ENCODE measurements around the gene ATP6V1B1.

The ATP6V1B1 gene

GRCh38 chr2:70935468-70936164, at the start of gene ATP6V1B1:
Gene ATP6V1B1, plus strand, starts transcription at chr2:70935900. Its CDS starts 55 bp downstream, at chr2:70935955.
- no peak for DNase-seq (ENCODE audit: low read depth)
- TF ChIP-seq CTCF (IDR thresholded peaks at IDR 0.05; ENCODE audit: insufficient read depth, low read depth, low read length, missing control alignments), result no peak
- no peak within 1 kb of the TSS for H3K4me3 ChIP-seq (ENCODE audit: low read length)

- TF ChIP-seq CTCF (IDR thresholded peaks at IDR 0.05; ENCODE audit: insufficient read depth, low read depth, low read length, missing control alignments), result no peak
- H3K4me3 ChIP-seq (ENCODE audit: low read length), result no peak overlapping the region
- DNase-seq (ENCODE audit: low read depth), result no peak
Observed at GRCh38 chr2:70886541-70886987, 49.1 kb upstream of the ATP6V1B1 start.

GRCh38 chr2:70887208-70887549, 48.5 kb upstream of the ATP6V1B1 start:
- no peak for TF ChIP-seq CTCF (IDR thresholded peaks at IDR 0.05; ENCODE audit: insufficient read depth, low read depth, low read length, missing control alignments)
- no peak for DNase-seq (ENCODE audit: low read depth)
- H3K4me3 ChIP-seq (ENCODE audit: low read length), result no peak overlapping the region

- DNase-seq (ENCODE audit: low read depth), result no peak
- no peak overlapping the region for H3K4me3 ChIP-seq (ENCODE audit: low read length)
- no peak for TF ChIP-seq CTCF (IDR thresholded peaks at IDR 0.05; ENCODE audit: insufficient read depth, low read depth, low read length, missing control alignments)
Observed at GRCh38 chr2:70887550-70888246, 48.0 kb upstream of the ATP6V1B1 start.

GRCh38 chr2:70888366-70888922, 47.3 kb upstream of the ATP6V1B1 start:
- no peak overlapping the region for H3K4me3 ChIP-seq (ENCODE audit: low read length)
- no peak for DNase-seq (ENCODE audit: low read depth)
- TF ChIP-seq CTCF (IDR thresholded peaks at IDR 0.05; ENCODE audit: insufficient read depth, low read depth, low read length, missing control alignments), result no peak

- no peak overlapping the region for H3K4me3 ChIP-seq (ENCODE audit: low read length)
- no peak for DNase-seq (ENCODE audit: low read depth)
Observed at GRCh38 chr2:70888923-70889715, 46.6 kb upstream of the ATP6V1B1 start.

More at GRCh38 chr2:70888923-70889715, 46.6 kb upstream of the ATP6V1B1 start:
- no peak for TF ChIP-seq CTCF (IDR thresholded peaks at IDR 0.05; ENCODE audit: insufficient read depth, low read depth, low read length, missing control alignments)

Measured in epithelial cell of esophagus (primary cell).